ENCODE measurements around the gene MTHFD1L. TPM values are rescaled to one million over a fixed set of nuclear protein-coding genes. Genes with fewer than 3 reads are reported as not detected.

The MTHFD1L gene
- total RNA-seq, 1 donor from 2014 or later: 107 TPM

DNA sequence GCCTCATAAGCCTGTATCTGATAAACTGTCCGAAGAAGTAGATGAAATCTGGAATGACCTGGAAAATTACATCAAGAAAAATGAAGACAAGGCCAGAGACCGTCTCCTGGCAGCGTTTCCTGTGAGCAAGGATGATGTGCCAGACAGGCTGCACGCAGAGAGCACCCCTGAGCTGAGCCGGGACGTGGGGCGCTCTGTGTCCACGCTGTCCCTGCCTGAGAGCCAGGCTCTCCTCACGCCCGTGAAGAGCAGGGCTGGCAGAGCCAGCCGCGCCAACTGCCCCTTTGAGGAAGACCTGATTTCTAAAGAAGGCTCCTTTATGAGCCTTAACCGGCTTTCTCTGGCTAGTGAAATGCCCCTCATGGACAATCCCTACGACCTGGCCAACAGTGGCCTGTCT is 33.9 kb upstream of the MTHFD1L start:
- Histone ChIP-seq H2AFZ (ENCODE audit: low read depth, low read length) (no peak overlapping the region), H3K27ac (ENCODE audit: low read depth, low read length) (no peak overlapping the region), H3K36me3 (ENCODE audit: insufficient read depth, low read length) (no peaks in the 10 kb centered on the region), H3K79me2 (ENCODE audit: insufficient read depth, low read length) (peaks cover 14% of the 10 kb centered on the region), H3K9me3 (ENCODE audit: insufficient read depth, low read depth, low read length) (no peaks in the 10 kb centered on the region), H3K4me3 (ENCODE audit: insufficient read depth, low read depth, low read length) (no peak overlapping the region), H3K4me2 (ENCODE audit: low read length) (no peak overlapping the region), H4K20me1 (ENCODE audit: insufficient read depth, low read length) (no peaks in the 10 kb centered on the region), H3K27me3 (ENCODE audit: insufficient read depth, low read length) (no peaks in the 10 kb centered on the region), H3K9ac (ENCODE audit: low read length) (no peak overlapping the region), H3K4me1 (ENCODE audit: insufficient read depth, low read length) (peaks cover 10% of the 10 kb centered on the region)
- DNase-seq (ENCODE audit: low read depth) (no peak), FAIRE-seq (no peak)
- H3K4me1 Mint-ChIP-seq (ENCODE audit: low read depth, unreplicated experiment): no peaks in the 10 kb centered on the region
- no peak overlapping the region for H3K4me3 Mint-ChIP-seq (ENCODE audit: unreplicated experiment)
- H3K36me3 Mint-ChIP-seq (ENCODE audit: low read depth, unreplicated experiment): peaks cover 11% of the 10 kb centered on the region
- no peak for TF ChIP-seq EZH2 (IDR thresholded peaks at IDR 0.05; ENCODE audit: insufficient read depth, low read length)
- TF ChIP-seq, protein P1, sequence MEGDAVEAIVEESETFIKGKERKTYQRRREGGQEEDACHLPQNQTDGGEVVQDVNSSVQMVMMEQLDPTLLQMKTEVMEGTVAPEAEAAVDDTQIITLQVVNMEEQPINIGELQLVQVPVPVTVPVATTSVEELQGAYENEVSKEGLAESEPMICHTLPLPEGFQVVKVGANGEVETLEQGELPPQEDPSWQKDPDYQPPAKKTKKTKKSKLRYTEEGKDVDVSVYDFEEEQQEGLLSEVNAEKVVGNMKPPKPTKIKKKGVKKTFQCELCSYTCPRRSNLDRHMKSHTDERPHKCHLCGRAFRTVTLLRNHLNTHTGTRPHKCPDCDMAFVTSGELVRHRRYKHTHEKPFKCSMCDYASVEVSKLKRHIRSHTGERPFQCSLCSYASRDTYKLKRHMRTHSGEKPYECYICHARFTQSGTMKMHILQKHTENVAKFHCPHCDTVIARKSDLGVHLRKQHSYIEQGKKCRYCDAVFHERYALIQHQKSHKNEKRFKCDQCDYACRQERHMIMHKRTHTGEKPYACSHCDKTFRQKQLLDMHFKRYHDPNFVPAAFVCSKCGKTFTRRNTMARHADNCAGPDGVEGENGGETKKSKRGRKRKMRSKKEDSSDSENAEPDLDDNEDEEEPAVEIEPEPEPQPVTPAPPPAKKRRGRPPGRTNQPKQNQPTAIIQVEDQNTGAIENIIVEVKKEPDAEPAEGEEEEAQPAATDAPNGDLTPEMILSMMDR (IDR thresholded peaks at IDR 0.05; ENCODE audit: insufficient read depth, low read depth, low read length): no peak
- H3K27ac Mint-ChIP-seq (ENCODE audit: unreplicated experiment): no peak overlapping the region
- H3K9me3 Mint-ChIP-seq (ENCODE audit: unreplicated experiment): no peaks in the 10 kb centered on the region
- H3K27me3 Mint-ChIP-seq (ENCODE audit: low read depth, unreplicated experiment): no peaks in the 10 kb centered on the region

DNA sequence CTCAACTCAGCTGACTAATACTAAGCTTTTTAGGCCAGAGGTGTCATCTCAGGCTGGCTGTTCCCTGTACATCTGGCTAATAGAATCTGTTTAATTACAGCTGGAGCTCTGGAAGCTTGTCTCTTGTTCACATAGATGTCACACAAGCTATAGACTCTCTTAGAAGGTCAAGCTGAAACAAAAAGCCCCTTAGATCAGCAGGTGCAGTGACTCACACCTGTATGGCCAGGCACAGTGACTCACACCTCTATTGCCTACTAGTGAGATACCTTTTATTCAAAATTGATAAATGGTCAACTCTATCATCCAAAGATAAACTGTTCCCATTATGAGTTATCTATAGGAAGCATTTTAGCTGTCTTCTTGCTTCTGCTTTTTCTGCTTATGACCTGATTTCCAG is 29.9 kb upstream of the MTHFD1L start:
- no peaks in the 10 kb centered on the region for H3K9me3 Mint-ChIP-seq (ENCODE audit: unreplicated experiment)
- FAIRE-seq: no peak
- TF ChIP-seq EZH2 (IDR thresholded peaks at IDR 0.05; ENCODE audit: insufficient read depth, low read length): no peak
- TF ChIP-seq, protein P1 (IDR thresholded peaks at IDR 0.05; ENCODE audit: insufficient read depth, low read depth, low read length): no peak
- peaks cover 3% of the 10 kb centered on the region for H3K4me1 ChIP-seq (ENCODE audit: insufficient read depth, low read length)
- H3K4me2 ChIP-seq (ENCODE audit: low read length): no peak overlapping the region
- H3K79me2 ChIP-seq (ENCODE audit: insufficient read depth, low read length): peaks cover 18% of the 10 kb centered on the region
- H3K9ac ChIP-seq (ENCODE audit: low read length): no peak overlapping the region
- H3K27ac ChIP-seq (ENCODE audit: low read depth, low read length): no peak overlapping the region
- no peak for DNase-seq (ENCODE audit: low read depth)
- no peaks in the 10 kb centered on the region for H3K4me1 Mint-ChIP-seq (ENCODE audit: low read depth, unreplicated experiment)
- no peak overlapping the region for H3K4me3 ChIP-seq (ENCODE audit: insufficient read depth, low read depth, low read length)
- peaks cover 18% of the 10 kb centered on the region for H3K36me3 Mint-ChIP-seq (ENCODE audit: low read depth, unreplicated experiment)
- no peak overlapping the region for H2AFZ ChIP-seq (ENCODE audit: low read depth, low read length)
- H3K4me3 Mint-ChIP-seq (ENCODE audit: unreplicated experiment): no peak overlapping the region
- no peaks in the 10 kb centered on the region for H3K9me3 ChIP-seq (ENCODE audit: insufficient read depth, low read depth, low read length)
- H3K27me3 ChIP-seq (ENCODE audit: insufficient read depth, low read length): no peaks in the 10 kb centered on the region
- H3K27me3 Mint-ChIP-seq (ENCODE audit: low read depth, unreplicated experiment): no peaks in the 10 kb centered on the region
- H3K27ac Mint-ChIP-seq (ENCODE audit: unreplicated experiment): no peak overlapping the region
- H3K36me3 ChIP-seq (ENCODE audit: insufficient read depth, low read length): no peaks in the 10 kb centered on the region
- H4K20me1 ChIP-seq (ENCODE audit: insufficient read depth, low read length): peaks cover 7% of the 10 kb centered on the region

DNA sequence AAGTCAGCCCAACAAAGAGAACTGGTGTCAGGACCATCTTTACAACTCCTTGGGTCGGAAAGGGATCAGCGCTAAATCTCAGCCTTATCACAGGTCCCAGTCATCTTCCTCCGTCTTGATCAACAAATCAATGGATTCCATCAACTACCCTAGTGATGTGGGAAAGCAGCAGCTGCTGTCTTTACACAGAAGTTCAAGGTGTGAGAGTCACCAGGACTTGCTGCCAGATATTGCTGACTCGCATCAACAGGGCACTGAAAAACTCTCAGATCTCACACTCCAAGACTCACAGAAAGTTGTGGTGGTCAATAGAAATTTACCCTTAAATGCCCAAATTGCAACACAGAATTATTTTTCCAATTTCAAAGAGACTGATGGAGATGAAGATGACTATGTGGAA is 25.3 kb upstream of the MTHFD1L start:
- FAIRE-seq (no peak), DNase-seq (ENCODE audit: low read depth) (no peak)
- no peaks in the 10 kb centered on the region for H3K9me3 ChIP-seq (ENCODE audit: insufficient read depth, low read depth, low read length)
- H3K4me3 Mint-ChIP-seq (ENCODE audit: unreplicated experiment): no peak overlapping the region
- no peak overlapping the region for H2AFZ ChIP-seq (ENCODE audit: low read depth, low read length)
- H3K27ac ChIP-seq (ENCODE audit: low read depth, low read length): no peak overlapping the region
- no peak overlapping the region for H3K4me2 ChIP-seq (ENCODE audit: low read length)
- H3K36me3 Mint-ChIP-seq (ENCODE audit: low read depth, unreplicated experiment): peaks cover 18% of the 10 kb centered on the region
- no peak overlapping the region for H3K9ac ChIP-seq (ENCODE audit: low read length)
- no peaks in the 10 kb centered on the region for H3K27me3 Mint-ChIP-seq (ENCODE audit: low read depth, unreplicated experiment)
- no peaks in the 10 kb centered on the region for H3K4me1 ChIP-seq (ENCODE audit: insufficient read depth, low read length)
- no peak for TF ChIP-seq EZH2 (IDR thresholded peaks at IDR 0.05; ENCODE audit: insufficient read depth, low read length)
- TF ChIP-seq, protein P1 (IDR thresholded peaks at IDR 0.05; ENCODE audit: insufficient read depth, low read depth, low read length): no peak
- no peak overlapping the region for H3K4me3 ChIP-seq (ENCODE audit: insufficient read depth, low read depth, low read length)
- H3K36me3 ChIP-seq (ENCODE audit: insufficient read depth, low read length): peaks cover 3% of the 10 kb centered on the region
- H3K79me2 ChIP-seq (ENCODE audit: insufficient read depth, low read length): peaks cover 22% of the 10 kb centered on the region
- H3K9me3 Mint-ChIP-seq (ENCODE audit: unreplicated experiment): no peaks in the 10 kb centered on the region
- no peaks in the 10 kb centered on the region for H3K4me1 Mint-ChIP-seq (ENCODE audit: low read depth, unreplicated experiment)
- no peaks in the 10 kb centered on the region for H3K27me3 ChIP-seq (ENCODE audit: insufficient read depth, low read length)
- H3K27ac Mint-ChIP-seq (ENCODE audit: unreplicated experiment): no peak overlapping the region
- H4K20me1 ChIP-seq (ENCODE audit: insufficient read depth, low read length): peaks cover 7% of the 10 kb centered on the region

Data from astrocyte (in vitro differentiated cells and primary cell).